GM19099 (cell line): Measurements from ENCODE around the gene ABITRAM.
A peak's percentile ranks its signal among the peaks of the same experiment; 100 is the strongest.

ENCODE experiments used
- POLR2A ChIP-seq: IDR thresholded peaks from 3 replicates; pipeline ENCODE4 v1.6.1; 2011; ENCODE audit warnings: low read depth; ENCODE audit not compliant: insufficient read length; ENCODE audit errors: extremely low read depth

Gene ABITRAM

GRCh38 chr9:108919517-108919916 is 14.7 kb upstream of the ABITRAM start:
- no peak for TF ChIP-seq POLR2A

- no peak for TF ChIP-seq POLR2A
These were observed 13.0 kb upstream of the ABITRAM start for GRCh38 chr9:108921200-108921599.

GRCh38 chr9:108924466-108924865 is 9.7 kb upstream of the ABITRAM start:
- no peak for TF ChIP-seq POLR2A

GRCh38 chr9:108928386-108928785 is 5.8 kb upstream of the ABITRAM start:
- TF ChIP-seq POLR2A, result no peak

GRCh38 chr9:108933231-108933717 is 926 bp upstream of the ABITRAM start:
- TF ChIP-seq POLR2A, result no peak

- TF ChIP-seq POLR2A, result peak; percentile 63
These were observed 380 bp upstream of the ABITRAM start, which contains the start of gene ELP1 for GRCh38 chr9:108933718-108934322. ELP1 (minus strand) TSS chr9:108934124; CDS start chr9:108931146, 2,978 bp downstream.

GRCh38 chr9:108937561-108938305 is 3.5 kb downstream of the ABITRAM start:
- no peak for TF ChIP-seq POLR2A

GRCh38 chr9:108939975-108940374 is 5.8 kb downstream of the ABITRAM start:
- TF ChIP-seq POLR2A, result no peak

- TF ChIP-seq POLR2A, result no peak
These were observed 16.0 kb downstream of the ABITRAM start for GRCh38 chr9:108950168-108950567.

GRCh38 chr9:108951578-108951977 is 17.4 kb downstream of the ABITRAM start:
- no peak for TF ChIP-seq POLR2A

GRCh38 chr9:108953983-108954574 is 19.9 kb downstream of the ABITRAM start:
- TF ChIP-seq POLR2A, result no peak

- no peak for TF ChIP-seq POLR2A
These were observed 21.9 kb downstream of the ABITRAM start for GRCh38 chr9:108956022-108956630.

GRCh38 chr9:108956631-108957026 is 22.4 kb downstream of the ABITRAM start:
- no peak for TF ChIP-seq POLR2A

- TF ChIP-seq POLR2A, result no peak
These were observed 26.1 kb downstream of the ABITRAM start for GRCh38 chr9:108960331-108960730.

GRCh38 chr9:108961151-108961550 is 27.0 kb downstream of the ABITRAM start:
- TF ChIP-seq POLR2A, result no peak
